Loucy (cell line): ENCODE data around the gene TMEM18.

Source experiments
- CTCF ChIP-seq: fragments of 200-600 bp; sonication (generic); conservative IDR thresholded peaks from 2 replicates; pipeline ENCODE4 v1.5.1; 2014; ENCODE audit warnings: mild to moderate bottlenecking, antibody characterized with exemption, low read length
- EZH2phosphoT487 ChIP-seq: fragments of 200-600 bp; IDR thresholded peaks from 2 replicates; pipeline ENCODE4 v1.6.1; 2018; ENCODE audit warnings: antibody characterized with exemption, mild to moderate bottlenecking, moderate library complexity, borderline replicate concordance

GRCh38 chr2:648476-649424 lies 28.5 kb downstream of the TMEM18 start:
- TF ChIP-seq EZH2phosphoT487 (no peak), CTCF (no peak)
